G401 (cell line): ENCODE results near the gene KDELR3. TPM values are rescaled to one million over a fixed set of nuclear protein-coding genes. Genes with fewer than 3 reads are reported as not detected.
A peak's percentile ranks its signal among the peaks of the same experiment; 100 is the strongest.
"Not testable (repeated sequence)": the region's sequence is repeated elsewhere in the genome, so short reads cannot be mapped to it uniquely, and the experiment has no call there.

ENCODE experiments used
- DNase-seq: peaks from one replicate; pipeline ENCODE4 v3.0.0-alpha.2; 2015; ENCODE audit warnings: low spot score
- in situ Hi-C: cut with HindIII; loops from 2 replicates; pipeline ENCODE4 v1.10.0; 2016; ENCODE audit warnings: low sequenced_read_pairs, mixed read lengths
- total RNA-seq: library from RNA; depleted of rRNA; stranded (reverse); fragments of >200 nt; shearing (Covaris generic); gene quantifications from 2 replicates; pipeline ENCODE4 v1.2.3, GENCODE V29; 2014

KDELR3 gene
- total RNA-seq, 1 experiment from 2014 or later: 6.7 TPM

- no peak for DNase-seq
- in situ Hi-C loops: no loop called here
Measured at GRCh38 chr22:38454353-38455075, 13.4 kb upstream of the KDELR3 start.

GRCh38 chr22:38455076-38455529, 12.8 kb upstream of the KDELR3 start, which contains the start of gene KCNJ4:
Gene KCNJ4, minus strand, starts transcription at chr22:38455199. Its CDS starts 27,067 bp downstream, at chr22:38428132.
- no peak for DNase-seq
- in situ Hi-C loops: no loop called here

GRCh38 chr22:38455530-38456271, 12.2 kb upstream of the KDELR3 start:
- DNase-seq: no peak
- in situ Hi-C loops: no loop called here

- no peak for DNase-seq
- in situ Hi-C loops: no loop called here
Measured at GRCh38 chr22:38456272-38456835, 11.5 kb upstream of the KDELR3 start.

- DNase-seq: no peak
- in situ Hi-C loops: no loop called here
Measured at GRCh38 chr22:38456841-38457699, 10.8 kb upstream of the KDELR3 start.

- in situ Hi-C loops: no loop called here
- no peak for DNase-seq
Measured at GRCh38 chr22:38460426-38460840, 7.5 kb upstream of the KDELR3 start.

- in situ Hi-C loops: no loop called here
- no peak for DNase-seq
Measured at GRCh38 chr22:38461057-38461413, 6.9 kb upstream of the KDELR3 start.

GRCh38 chr22:38461414-38462081, 6.3 kb upstream of the KDELR3 start:
- in situ Hi-C loops: no loop called here
- peak; percentile 78 for DNase-seq

GRCh38 chr22:38462960-38463784, 4.7 kb upstream of the KDELR3 start:
- in situ Hi-C loops: no loop called here
- DNase-seq: no peak

GRCh38 chr22:38464992-38465672, 2.8 kb upstream of the KDELR3 start:
- no peak for DNase-seq
- in situ Hi-C loops: no loop called here

- no peak for DNase-seq
Measured at GRCh38 chr22:38465673-38466490, 2.0 kb upstream of the KDELR3 start.

GRCh38 chr22:38467438-38467903, 425 bp upstream of the KDELR3 start:
- DNase-seq: no peak
- in situ Hi-C loops: no loop called here

More at GRCh38 chr22:38465673-38466490, 2.0 kb upstream of the KDELR3 start:
- in situ Hi-C loops: no loop called here

GRCh38 chr22:38468443-38469305, 778 bp downstream of the KDELR3 start:
- no peak for DNase-seq
- in situ Hi-C loops: no loop called here

GRCh38 chr22:38469306-38469781, 1.4 kb downstream of the KDELR3 start:
- DNase-seq: no peak
- in situ Hi-C loops: no loop called here

- in situ Hi-C loops: not testable (repeated sequence)
Measured at GRCh38 chr22:38470179-38470578, 2.3 kb downstream of the KDELR3 start.

More at GRCh38 chr22:38470179-38470578, 2.3 kb downstream of the KDELR3 start:
- not testable (repeated sequence) for DNase-seq
